Smooth muscle cell (in vitro differentiated cells): ENCODE data around the gene PELI1. TPM values are rescaled to one million over a fixed set of nuclear protein-coding genes. Genes with fewer than 3 reads are reported as not detected.

Experiments used
- DNase-seq: peaks from one replicate; lab custom pipeline; 2025; ENCODE audit not compliant: unreplicated experiment; lab: John Stamatoyannopoulos, UW
- H2AFZ ChIP-seq: fragments of 200-600 bp; sonication (generic); 2 replicates; pipeline ENCODE4 v1.6.0; 2016; ENCODE audit warnings: antibody characterized with exemption, low read depth, mild to moderate bottlenecking
- H3F3A ChIP-seq: fragments of 200-600 bp; sonication (generic); 2 replicates; pipeline ENCODE4 v1.6.0; 2017; ENCODE audit warnings: antibody characterized with exemption, low read depth
- H3K27ac ChIP-seq: fragments of 200-600 bp; sonication (generic); 2 replicates; pipeline ENCODE4 v1.5.1; 2016; ENCODE audit warnings: low read depth, mild to moderate bottlenecking
- H3K27me3 ChIP-seq: fragments of 200-600 bp; sonication (generic); 2 replicates; pipeline ENCODE4 v1.6.1; 2016; ENCODE audit warnings: low read depth, mild to moderate bottlenecking
- H3K36me3 ChIP-seq: fragments of 200-600 bp; sonication (generic); 2 replicates; pipeline ENCODE4 v1.5.1; 2016; ENCODE audit warnings: low read depth
- H3K4me1 ChIP-seq: fragments of 200-600 bp; sonication (generic); 2 replicates; pipeline ENCODE4 v1.5.1; 2016; ENCODE audit warnings: low read depth
- H3K4me2 ChIP-seq: fragments of 200-600 bp; sonication (generic); 2 replicates; pipeline ENCODE4 v1.6.0; 2016; ENCODE audit warnings: mild to moderate bottlenecking
- H3K4me3 ChIP-seq: fragments of 200-600 bp; sonication (generic); 2 replicates; pipeline ENCODE4 v1.5.1; 2016; ENCODE audit warnings: mild to moderate bottlenecking
- H3K79me2 ChIP-seq: fragments of 200-600 bp; sonication (generic); 2 replicates; pipeline ENCODE4 v1.6.0; 2016; ENCODE audit warnings: low read depth, mild to moderate bottlenecking
- H3K9ac ChIP-seq: fragments of 200-600 bp; sonication (generic); 2 replicates; pipeline ENCODE4 v1.6.0; 2016; ENCODE audit warnings: low read depth
- H3K9me3 ChIP-seq: fragments of 200-600 bp; sonication (generic); replicated peaks from 2 replicates; pipeline ENCODE4 v1.5.1; 2016; ENCODE audit warnings: low read depth
- H4K20me1 ChIP-seq: fragments of 200-600 bp; sonication (generic); 2 replicates; pipeline ENCODE4 v1.6.0; 2016; ENCODE audit warnings: low read depth
- WGBS: methylation state at CpG from one replicate; pipeline ENCODE4 v1.1.7; 2016; ENCODE audit warnings: low lambda C conversion rate; 5-methylcytosine and 5-hydroxymethylcytosine counted together
- polyA plus RNA-seq: library from polyadenylated mRNA; unstranded; fragments of >200 nt; fragmentation: Nextera tagmentation; extraction: Ambion mirVana; gene quantifications from 2 replicates; pipeline ENCODE4 v1.2.1, GENCODE V29; 2016
- total RNA-seq: library from RNA; depleted of rRNA; stranded (reverse); fragments of >200 nt; gene quantifications from 2 replicates; pipeline ENCODE4 v1.2.3, GENCODE V29; 2014
- TF ChIP-seq, protein P1 (sequence below): fragments of 200-600 bp; sonication (generic); IDR thresholded peaks from 2 replicates; pipeline ENCODE4 v1.5.1; 2017; ENCODE audit warnings: borderline replicate concordance, mild to moderate bottlenecking, antibody characterized with exemption; ENCODE audit not compliant: insufficient read depth, poor library complexity, severe bottlenecking

The PELI1 gene
- total and polyA plus RNA-seq, 2 experiments from 2014 or later: 16.2 to 61.0 TPM

DNA sequence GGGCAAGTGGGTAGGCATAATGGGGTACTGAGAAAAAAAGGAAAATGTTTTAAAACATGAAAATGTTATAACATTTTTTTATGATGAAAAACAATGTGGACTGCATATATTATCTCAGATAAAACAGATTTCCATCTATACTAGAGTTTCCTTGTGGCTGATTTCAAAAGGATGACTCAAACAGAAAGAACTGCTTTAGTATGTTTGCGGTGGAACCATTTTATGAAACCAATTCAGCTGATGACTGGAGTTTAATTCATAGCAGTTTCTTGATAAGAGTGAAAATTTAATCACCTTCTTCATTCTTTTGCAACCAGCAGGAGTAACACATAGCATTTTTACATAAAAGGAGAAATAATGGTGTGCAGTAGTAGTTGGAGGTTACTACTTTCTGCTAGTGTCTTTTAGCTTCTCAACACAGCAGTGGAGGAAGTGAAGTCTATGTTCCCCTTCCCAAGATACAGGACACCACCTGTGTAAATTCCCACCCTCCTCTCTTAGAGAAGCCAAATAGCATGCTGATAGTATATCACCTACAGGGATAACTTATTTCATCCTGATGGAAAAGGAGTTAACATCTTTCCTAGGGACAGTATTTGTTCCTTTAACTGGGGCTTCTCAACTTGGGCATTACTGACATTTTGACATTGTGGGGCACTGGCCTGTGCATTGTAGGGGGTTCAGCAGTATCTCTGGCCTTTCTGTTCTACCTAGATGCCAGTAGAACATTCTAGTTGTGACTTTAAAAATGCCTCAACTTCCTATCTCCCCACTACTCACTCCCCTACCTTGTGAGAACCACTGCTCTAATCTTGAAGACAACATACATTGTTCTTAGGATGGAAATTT, 29.9 kb downstream of the PELI1 start:
- H4K20me1 ChIP-seq: peaks cover 24% of the 10 kb centered on the region
- no peaks in the 10 kb centered on the region for H3K36me3 ChIP-seq
- peaks cover 89% of the 10 kb centered on the region for H3K79me2 ChIP-seq
- H3K9me3 ChIP-seq: no peaks in the 10 kb centered on the region
- H3K27me3 ChIP-seq: no peaks in the 10 kb centered on the region
- no peaks in the 10 kb centered on the region for H3F3A ChIP-seq
- TF ChIP-seq, protein P1, sequence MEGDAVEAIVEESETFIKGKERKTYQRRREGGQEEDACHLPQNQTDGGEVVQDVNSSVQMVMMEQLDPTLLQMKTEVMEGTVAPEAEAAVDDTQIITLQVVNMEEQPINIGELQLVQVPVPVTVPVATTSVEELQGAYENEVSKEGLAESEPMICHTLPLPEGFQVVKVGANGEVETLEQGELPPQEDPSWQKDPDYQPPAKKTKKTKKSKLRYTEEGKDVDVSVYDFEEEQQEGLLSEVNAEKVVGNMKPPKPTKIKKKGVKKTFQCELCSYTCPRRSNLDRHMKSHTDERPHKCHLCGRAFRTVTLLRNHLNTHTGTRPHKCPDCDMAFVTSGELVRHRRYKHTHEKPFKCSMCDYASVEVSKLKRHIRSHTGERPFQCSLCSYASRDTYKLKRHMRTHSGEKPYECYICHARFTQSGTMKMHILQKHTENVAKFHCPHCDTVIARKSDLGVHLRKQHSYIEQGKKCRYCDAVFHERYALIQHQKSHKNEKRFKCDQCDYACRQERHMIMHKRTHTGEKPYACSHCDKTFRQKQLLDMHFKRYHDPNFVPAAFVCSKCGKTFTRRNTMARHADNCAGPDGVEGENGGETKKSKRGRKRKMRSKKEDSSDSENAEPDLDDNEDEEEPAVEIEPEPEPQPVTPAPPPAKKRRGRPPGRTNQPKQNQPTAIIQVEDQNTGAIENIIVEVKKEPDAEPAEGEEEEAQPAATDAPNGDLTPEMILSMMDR: no peak
- H3K4me3 ChIP-seq: no peak overlapping the region
- H3K4me2 ChIP-seq: peak overlapping the region; percentile 58
- peaks cover 17% of the 10 kb centered on the region for H3K4me1 ChIP-seq
- no peak overlapping the region for H2AFZ ChIP-seq
- 10% methylated on average over 1 of the region's 1 CpG for WGBS
- H3K27ac ChIP-seq: peak overlapping the region; percentile 83
- DNase-seq: no peak
- no peak overlapping the region for H3K9ac ChIP-seq

DNA sequence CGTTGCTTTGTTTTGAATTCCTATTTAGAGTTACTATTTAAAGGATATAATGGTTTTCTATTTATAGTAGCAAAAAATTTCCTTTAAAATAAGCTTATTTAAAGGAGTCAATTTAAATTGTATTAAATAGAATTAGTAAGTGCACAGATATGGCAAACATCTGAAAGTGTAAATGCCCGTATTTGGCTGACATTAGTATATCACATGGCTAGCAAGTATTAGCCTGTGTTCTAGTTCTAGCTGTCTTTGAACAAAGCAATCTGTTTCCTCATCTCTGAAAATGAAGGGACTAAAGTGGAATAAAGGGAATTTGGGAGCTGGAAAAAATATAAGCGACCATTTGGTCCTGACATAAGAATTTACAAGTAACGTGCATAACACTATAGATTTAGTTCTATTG, 32.2 kb downstream of the PELI1 start:
- Histone ChIP-seq H3K4me3 (no peak overlapping the region), H2AFZ (no peak overlapping the region), H3K9me3 (no peaks in the 10 kb centered on the region), H3K79me2 (peaks cover 74% of the 10 kb centered on the region), H3K4me1 (peaks cover 17% of the 10 kb centered on the region), H3K36me3 (no peaks in the 10 kb centered on the region), H3K9ac (no peak overlapping the region), H3F3A (peaks cover 4% of the 10 kb centered on the region), H3K27me3 (no peaks in the 10 kb centered on the region), H3K27ac (no peak overlapping the region), H4K20me1 (peaks cover 15% of the 10 kb centered on the region), H3K4me2 (no peak overlapping the region)
- no peak for DNase-seq
- WGBS: 83% methylated on average over 4 of the region's 4 CpGs
- TF ChIP-seq, protein P1: no peak

DNA sequence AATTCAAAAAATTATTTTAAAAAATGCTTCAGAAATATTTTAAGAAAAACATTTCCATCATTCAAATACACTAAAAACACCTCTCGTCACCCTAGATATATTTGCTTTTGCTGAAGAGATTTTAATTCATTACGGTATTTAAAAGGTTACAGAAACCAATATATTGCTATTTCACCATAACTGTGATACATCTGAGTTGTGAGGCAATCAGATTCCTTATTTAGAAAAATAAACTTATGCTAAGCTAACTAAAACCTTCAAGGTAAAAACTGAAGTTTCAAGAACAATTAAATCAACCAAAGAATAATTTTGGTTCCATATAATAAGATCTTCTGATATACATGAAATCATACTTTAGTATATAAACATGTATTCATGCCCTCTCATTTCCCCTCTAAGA, 32.8 kb downstream of the PELI1 start:
- TF ChIP-seq, protein P1: no peak
- H3K4me1 ChIP-seq: peaks cover 17% of the 10 kb centered on the region
- H3K4me3 ChIP-seq: no peak overlapping the region
- H2AFZ ChIP-seq: no peak overlapping the region
- no peaks in the 10 kb centered on the region for H3K27me3 ChIP-seq
- H4K20me1 ChIP-seq: peaks cover 13% of the 10 kb centered on the region
- no peak overlapping the region for H3K4me2 ChIP-seq
- no peak for DNase-seq
- H3K9me3 ChIP-seq: no peaks in the 10 kb centered on the region
- H3F3A ChIP-seq: peaks cover 10% of the 10 kb centered on the region
- 95% methylated on average over 2 of the region's 2 CpGs for WGBS
- H3K9ac ChIP-seq: no peak overlapping the region
- H3K79me2 ChIP-seq: peaks cover 68% of the 10 kb centered on the region
- no peak overlapping the region for H3K27ac ChIP-seq
- H3K36me3 ChIP-seq: no peaks in the 10 kb centered on the region
